Hematopoietic multipotent progenitor cell treated with erythropoietin and hydrocortisone succinate and interleukin-3 and kit ligand, for 17 days (in vitro differentiated cells): ENCODE data around the gene MAPKAP1.

Source experiments
- DNase-seq: peaks from one replicate; pipeline ENCODE4 v3.0.0-alpha.2; 2015; ENCODE audit warnings: low spot score

The MAPKAP1 gene

GRCh38 chr9:125674981-125675973, 31.7 kb downstream of the MAPKAP1 start:
- no peak for DNase-seq

GRCh38 chr9:125672876-125673275, 34.1 kb downstream of the MAPKAP1 start:
- DNase-seq = no peak

- no peak for DNase-seq
These were observed 43.9 kb downstream of the MAPKAP1 start for GRCh38 chr9:125663127-125663526.

- DNase-seq = no peak
These were observed 46.5 kb downstream of the MAPKAP1 start for GRCh38 chr9:125660557-125660956.

GRCh38 chr9:125659954-125660353, 47.1 kb downstream of the MAPKAP1 start:
- no peak for DNase-seq

GRCh38 chr9:125659201-125659840, 47.7 kb downstream of the MAPKAP1 start:
- DNase-seq = no peak

GRCh38 chr9:125656560-125656959, 50.4 kb downstream of the MAPKAP1 start:
- DNase-seq = no peak

- no peak for DNase-seq
These were observed 51.2 kb downstream of the MAPKAP1 start for GRCh38 chr9:125655691-125656410.

GRCh38 chr9:125655066-125655633, 51.9 kb downstream of the MAPKAP1 start:
- DNase-seq = no peak

- no peak for DNase-seq
These were observed 52.9 kb downstream of the MAPKAP1 start for GRCh38 chr9:125654121-125654520.

- DNase-seq = no peak
These were observed 53.7 kb downstream of the MAPKAP1 start for GRCh38 chr9:125653325-125653724.

GRCh38 chr9:125652759-125653158, 54.2 kb downstream of the MAPKAP1 start:
- DNase-seq = no peak

GRCh38 chr9:125652233-125652594, 54.8 kb downstream of the MAPKAP1 start:
- no peak for DNase-seq

GRCh38 chr9:125651576-125652232, 55.3 kb downstream of the MAPKAP1 start:
- no peak for DNase-seq

GRCh38 chr9:125650271-125650737, 56.7 kb downstream of the MAPKAP1 start:
- DNase-seq = no peak

- DNase-seq = no peak
These were observed 57.2 kb downstream of the MAPKAP1 start for GRCh38 chr9:125649826-125650225.

GRCh38 chr9:125649315-125649714, 57.7 kb downstream of the MAPKAP1 start:
- DNase-seq = no peak

- DNase-seq = no peak
These were observed 58.7 kb downstream of the MAPKAP1 start for GRCh38 chr9:125648294-125648693.

GRCh38 chr9:125646621-125647100, 60.3 kb downstream of the MAPKAP1 start:
- no peak for DNase-seq

GRCh38 chr9:125646217-125646616, 60.8 kb downstream of the MAPKAP1 start:
- DNase-seq = no peak

GRCh38 chr9:125644819-125645507, 62.0 kb downstream of the MAPKAP1 start:
- DNase-seq = no peak
